Stimulated activated CD8-positive, alpha-beta memory T cell treated with anti-CD3 and anti-CD28 coated beads, Interleukin-7, amount 100 ng/mL, for 48 hours (primary cell): Measurements from ENCODE around the gene R3HCC1L.
"Not testable (repeated sequence)": the region's sequence is repeated elsewhere in the genome, so short reads cannot be mapped to it uniquely, and the experiment has no call there.

Experiments
- DNase-seq, 2 donors: peaks; one replicate each; pipeline ENCODE4 v3.0.0-alpha.2; 2020; ENCODE audit warnings: low read depth in 1 of 2; ENCODE audit errors: extremely low read depth in 1 of 2

The R3HCC1L gene

GRCh38 chr10:98170249-98171117, 36.0 kb downstream of the R3HCC1L start:
- DNase-seq, result no peak

DNA sequence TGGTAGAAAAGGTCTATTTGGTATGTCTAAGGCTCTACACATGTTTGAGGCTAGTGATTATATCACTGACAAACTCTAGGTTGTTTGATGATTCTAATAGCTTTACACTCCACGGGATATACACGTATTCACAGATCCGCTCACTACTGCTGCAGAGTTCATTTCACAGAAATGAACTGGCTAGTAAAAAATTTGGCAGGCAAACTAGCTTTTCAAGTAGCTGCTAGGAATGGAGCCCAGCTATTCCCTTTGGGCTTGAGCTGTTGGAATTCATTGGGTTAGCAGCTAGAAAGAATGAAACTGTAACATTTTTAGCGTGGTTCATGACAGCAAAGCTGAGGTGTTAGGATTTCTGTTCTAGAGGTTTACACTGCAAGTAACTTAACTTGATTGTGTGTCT, 37.6 kb downstream of the R3HCC1L start:
- no peak for DNase-seq

- no peak for DNase-seq
These were observed 38.0 kb downstream of the R3HCC1L start for GRCh38 chr10:98172495-98172894.

- DNase-seq, result no peak
These were observed 38.8 kb downstream of the R3HCC1L start for GRCh38 chr10:98173260-98173659.

DNA sequence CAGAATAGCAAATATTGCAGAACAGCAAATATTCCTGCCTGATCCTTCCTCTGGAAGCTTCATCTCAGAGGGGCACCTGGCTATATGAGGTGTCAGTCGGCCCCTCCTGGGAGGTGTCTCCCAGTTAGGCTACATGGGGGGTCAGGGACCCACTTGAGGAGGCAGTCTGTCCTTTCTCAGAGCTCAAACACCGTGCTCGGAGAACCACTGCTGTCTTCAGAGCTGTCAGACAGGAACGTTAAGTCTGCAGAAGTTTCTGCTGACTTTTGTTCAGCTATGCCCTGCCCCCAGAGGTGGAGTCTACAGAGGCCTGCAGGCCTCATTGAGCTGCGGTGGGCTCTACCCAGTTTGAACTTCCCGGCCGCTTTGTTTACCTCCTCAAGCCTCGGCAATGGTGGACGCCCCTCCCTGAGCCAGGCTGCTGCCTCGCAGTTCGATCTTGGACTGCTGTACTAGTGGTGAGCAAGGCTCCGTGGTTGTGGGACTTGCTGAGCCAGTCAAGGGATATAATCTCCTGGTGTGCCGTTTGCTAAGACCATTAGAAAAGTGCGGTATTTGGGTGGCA, 48.0 kb downstream of the R3HCC1L start:
- DNase-seq, result not testable (repeated sequence)

- DNase-seq, result no peak
These were observed 52.2 kb downstream of the R3HCC1L start for GRCh38 chr10:98186681-98187080.

GRCh38 chr10:98190773-98191172, 56.3 kb downstream of the R3HCC1L start:
- not testable (repeated sequence) for DNase-seq

GRCh38 chr10:98193037-98193436, 58.6 kb downstream of the R3HCC1L start:
- DNase-seq, result no peak

DNA sequence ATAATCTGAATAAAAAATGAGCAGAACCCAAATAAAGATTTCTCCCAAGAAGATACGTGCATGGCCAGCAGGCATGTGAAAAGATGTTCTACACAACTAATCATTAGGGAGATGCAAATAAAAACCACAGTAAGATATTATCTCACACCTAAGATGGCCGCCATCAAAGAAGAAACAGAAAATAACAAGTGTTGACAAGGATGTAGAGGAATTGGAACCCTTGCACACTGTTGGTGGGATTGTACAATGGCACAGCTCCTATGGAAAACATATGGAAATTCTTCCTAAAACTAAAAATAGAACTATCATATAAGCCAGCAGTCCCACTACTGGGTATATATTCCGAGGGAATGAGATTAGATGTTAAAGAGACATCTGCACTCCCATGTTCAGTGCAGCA, 60.2 kb downstream of the R3HCC1L start:
- no peak for DNase-seq

DNA sequence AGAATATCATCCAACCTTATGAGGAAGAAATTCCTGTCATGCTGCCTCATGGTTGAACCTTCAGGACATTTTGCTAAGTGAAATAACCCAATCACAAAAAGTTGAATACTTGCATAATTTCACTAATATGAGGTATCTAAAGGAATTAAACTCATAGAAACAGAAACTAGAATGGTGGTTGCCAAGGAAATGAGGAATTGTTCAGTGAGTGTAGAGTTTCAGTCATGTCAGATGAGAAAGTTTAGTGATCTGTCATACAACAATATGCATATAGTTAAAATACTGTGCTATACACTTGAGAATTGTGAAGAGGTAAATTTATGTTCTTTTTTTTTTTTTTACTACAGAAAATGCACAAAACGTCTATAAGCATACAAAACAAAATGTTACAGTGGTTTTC, 60.7 kb downstream of the R3HCC1L start:
- DNase-seq, result no peak

DNA sequence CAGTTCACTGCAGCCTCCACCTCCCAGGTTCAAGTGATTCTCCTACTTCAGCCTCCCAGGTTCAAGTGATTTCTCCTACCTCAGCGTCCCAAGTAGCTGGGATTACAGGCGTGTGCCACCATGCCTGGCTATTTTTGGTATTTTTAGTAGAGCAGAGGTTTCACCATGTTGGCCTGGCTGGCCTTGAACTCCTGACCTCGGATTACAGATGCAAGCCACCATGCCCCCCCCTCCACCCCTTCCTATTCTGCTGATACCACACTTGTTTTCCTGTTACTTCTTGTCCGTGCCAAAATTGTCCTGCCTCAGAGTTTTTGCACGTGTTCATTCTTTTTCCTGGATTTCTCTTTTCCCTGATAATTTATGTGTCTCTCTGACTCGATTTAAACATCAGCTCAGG, 62.5 kb downstream of the R3HCC1L start:
- no peak for DNase-seq

DNA sequence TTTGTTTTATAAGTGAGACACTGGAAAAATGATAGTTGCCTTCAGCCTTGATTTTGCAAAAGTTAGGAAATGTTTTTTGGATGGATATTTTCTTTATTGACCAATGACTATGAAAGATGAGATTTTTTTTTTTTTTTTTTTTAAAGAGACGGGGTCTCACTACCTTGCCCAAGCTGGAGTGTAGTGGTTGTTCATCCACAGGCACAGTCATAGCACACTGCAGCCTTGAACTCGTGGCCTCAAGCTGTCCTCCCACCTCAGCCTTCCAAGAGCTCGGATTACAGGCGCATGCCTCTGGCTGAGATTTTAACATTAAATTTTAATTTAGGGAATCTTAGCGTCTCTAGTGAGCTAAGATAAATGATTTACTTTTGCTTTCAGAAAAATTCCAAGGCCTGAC, 67.3 kb downstream of the R3HCC1L start:
- no peak for DNase-seq

DNA sequence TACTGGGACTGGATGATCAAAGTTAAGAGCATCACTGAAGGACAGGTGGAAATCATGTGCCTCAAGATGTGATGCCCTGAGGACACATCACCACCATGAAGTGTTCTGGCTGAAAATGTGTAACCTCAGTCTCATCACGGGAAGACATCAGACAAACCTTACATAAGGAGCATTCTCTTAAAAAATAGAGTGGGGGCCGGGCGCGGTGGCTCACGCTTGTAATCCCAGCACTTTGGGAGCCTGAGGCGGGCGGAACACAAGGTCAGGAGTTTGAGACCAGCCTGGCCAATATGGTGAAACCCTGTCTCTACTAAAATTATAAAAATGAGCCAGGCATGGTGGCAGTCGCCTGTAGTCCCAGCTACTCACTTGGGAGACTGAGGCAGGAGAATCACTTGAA, 67.9 kb downstream of the R3HCC1L start:
- no peak for DNase-seq

DNA sequence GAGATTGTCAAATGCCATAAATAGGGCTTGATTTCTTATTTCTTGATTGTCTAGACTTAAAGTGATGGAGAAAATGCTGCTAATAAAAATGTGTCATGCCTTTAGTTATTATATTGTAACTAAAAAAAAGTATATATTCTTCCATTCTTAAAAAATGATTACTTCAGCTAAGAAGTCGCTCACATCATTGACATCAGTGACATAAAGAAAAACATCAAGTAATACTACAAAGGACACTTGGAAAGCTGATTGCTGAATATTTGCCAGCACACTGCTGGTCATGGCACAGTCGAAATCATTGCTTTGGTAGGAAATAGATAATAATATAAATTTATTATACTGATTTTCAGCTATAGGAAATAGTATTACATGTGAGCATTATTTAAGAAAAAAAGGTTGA, 70.9 kb downstream of the R3HCC1L start:
- no peak for DNase-seq

- no peak for DNase-seq
These were observed 74.5 kb downstream of the R3HCC1L start for GRCh38 chr10:98208925-98209324.

DNA sequence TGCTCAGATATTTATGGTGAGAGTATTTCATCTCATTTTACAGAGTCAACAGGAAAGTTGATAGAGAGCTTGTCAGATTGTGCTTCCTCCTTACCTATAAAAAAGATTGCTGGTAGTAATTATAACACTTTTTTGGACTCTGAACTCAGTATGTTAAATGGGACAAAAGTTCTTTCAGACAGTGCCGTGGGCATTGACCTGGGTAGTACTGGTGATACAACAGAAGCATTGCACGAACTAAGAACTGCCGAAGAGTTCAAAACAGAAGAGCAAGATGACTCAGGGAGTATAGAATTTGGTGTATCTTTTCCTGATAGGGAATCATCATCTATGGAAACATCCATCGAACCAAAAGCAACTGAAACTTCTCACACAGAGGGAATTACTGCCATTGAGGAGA, 75.0 kb downstream of the R3HCC1L start:
- DNase-seq, result no peak

- no peak for DNase-seq
These were observed 77.7 kb downstream of the R3HCC1L start for GRCh38 chr10:98212196-98212595.

- DNase-seq, result no peak
These were observed 79.3 kb downstream of the R3HCC1L start for GRCh38 chr10:98213740-98214139.

DNA sequence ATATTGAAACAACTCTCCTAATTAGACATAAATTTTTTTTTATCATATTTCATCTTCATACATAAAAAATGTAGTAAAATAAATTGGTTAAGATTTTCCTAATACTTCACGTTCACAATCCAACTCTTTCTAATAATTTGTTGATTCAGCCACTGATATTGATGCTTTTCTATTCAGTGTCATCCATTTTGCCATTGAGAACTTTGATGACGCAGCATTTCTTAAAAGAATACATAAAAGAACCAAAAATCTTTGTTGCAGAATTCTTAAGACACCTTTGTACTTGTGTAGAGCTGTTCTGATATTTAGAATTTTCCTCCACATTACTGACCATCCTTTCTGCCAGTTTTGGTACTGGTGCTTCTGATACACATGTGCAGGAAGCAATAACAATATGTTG, 80.9 kb downstream of the R3HCC1L start:
- no peak for DNase-seq

- no peak for DNase-seq
These were observed 83.3 kb downstream of the R3HCC1L start for GRCh38 chr10:98217801-98218200.

GRCh38 chr10:98223874-98224273, 89.4 kb downstream of the R3HCC1L start:
- DNase-seq, result no peak

DNA sequence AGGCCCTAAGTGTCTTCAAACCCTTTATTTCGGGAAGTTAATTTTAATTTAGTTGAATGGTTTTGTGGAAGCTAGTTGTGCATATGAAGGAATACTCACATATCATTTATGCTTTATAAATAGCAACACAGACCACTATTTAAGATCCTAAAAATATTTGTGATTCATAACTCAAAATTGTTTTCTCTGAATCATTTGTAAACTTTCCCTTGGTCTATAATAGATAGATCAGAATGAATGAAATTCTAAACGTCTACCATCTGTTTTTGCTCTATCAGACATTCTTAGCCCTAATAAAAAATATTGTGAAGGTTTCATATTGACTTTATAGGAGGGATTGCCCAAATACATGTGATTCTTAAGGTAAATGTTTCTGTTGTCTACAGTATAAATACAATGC, 90.1 kb downstream of the R3HCC1L start:
- DNase-seq, result no peak

GRCh38 chr10:98224996-98225395, 90.5 kb downstream of the R3HCC1L start:
- no peak for DNase-seq
